HUDEP-2 (cell line): ENCODE measurements around the gene NDUFV1.
"Not testable (repeated sequence)": the region's sequence is repeated elsewhere in the genome, so short reads cannot be mapped to it uniquely, and the experiment has no call there.

Source experiments
- DNase-seq, 76 experiments: peaks; one replicate each; lab custom pipeline; 2025; ENCODE audit not compliant: unreplicated experiment in 76 of 76; lab: John Stamatoyannopoulos, UW

NDUFV1 gene

DNA sequence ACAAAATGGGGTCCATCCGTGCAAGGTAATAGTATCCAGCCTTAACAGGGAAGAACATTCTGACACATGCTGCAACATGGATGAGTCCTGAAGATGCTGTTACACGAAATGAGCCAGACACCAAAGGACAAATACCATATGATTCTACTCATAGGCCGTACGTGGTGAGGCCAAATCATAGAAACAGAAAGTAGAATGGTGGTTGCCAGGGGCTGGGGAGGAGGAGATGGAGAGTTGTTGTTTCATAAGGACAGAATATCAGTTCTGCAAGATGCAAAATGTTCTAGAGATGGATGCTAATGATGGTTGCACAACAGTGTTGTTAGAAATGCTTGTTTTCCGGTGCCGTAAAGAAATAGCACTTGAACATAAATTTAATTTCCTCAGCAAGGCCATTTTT is 30.2 kb downstream of the NDUFV1 start:
- DNase-seq: no peak

DNA sequence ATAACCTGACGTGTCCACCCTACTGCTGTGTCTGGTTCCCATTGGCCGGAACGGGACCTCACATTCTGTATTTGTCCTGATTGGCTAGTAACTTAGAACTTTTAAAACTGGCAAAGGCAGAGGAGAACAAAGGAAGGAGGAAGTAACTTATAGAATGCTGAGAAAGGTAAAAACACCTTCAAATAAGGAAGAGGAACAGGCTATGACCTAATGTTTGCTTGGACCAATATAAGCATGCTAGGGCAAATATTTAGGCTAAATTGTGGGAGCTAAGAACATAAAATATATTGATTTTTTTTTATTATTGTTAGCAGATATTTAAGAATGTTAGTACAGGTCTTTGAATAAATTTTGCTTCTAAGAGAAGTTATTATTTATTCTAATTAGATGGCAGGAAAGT is 30.7 kb downstream of the NDUFV1 start:
- not testable (repeated sequence) for DNase-seq

DNA sequence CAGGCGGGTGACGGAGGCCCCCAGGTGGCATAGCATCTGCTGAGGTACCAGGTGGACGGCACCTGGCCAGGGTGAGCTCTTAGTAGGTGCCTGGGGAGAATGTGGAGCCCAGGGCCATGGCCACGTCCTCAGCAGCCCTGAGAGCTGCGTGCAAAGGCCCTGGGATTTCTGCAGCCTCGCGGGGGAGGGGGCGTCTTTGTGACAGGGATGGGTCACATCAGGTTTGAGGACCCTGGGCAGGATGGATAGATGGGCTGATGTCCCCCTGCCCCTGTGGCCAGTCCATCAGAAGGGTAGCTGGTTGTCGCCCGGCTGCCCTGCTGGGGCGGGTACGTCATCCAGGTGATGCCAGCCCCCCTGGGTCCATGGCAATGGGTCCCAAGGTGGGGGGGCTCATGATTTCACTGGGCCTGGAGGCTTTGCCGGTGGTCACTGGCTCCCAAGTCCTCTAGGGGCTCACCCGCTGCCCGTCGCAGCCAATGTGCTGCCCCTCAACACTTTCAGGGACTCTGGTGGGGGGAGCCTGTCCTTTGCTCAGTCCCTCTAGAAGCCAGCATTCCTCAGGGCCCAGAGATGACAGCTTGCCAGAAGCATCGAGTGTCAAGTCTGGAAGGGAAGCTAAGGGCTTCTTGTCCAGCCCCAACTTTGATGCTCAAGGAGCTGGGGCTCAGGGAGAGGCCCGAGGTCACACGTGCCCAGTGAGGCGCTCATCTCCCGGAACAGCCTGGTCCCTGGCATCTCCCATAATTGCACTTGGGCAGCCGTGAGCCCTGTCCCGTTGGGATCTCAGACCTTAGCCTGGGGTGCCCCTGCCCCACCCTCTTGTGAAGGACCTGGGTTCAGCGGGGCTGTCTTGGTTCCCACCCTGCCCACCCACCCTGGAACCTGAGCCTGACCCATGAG is 32.0 kb downstream of the NDUFV1 start:
- DNase-seq: no peak

DNA sequence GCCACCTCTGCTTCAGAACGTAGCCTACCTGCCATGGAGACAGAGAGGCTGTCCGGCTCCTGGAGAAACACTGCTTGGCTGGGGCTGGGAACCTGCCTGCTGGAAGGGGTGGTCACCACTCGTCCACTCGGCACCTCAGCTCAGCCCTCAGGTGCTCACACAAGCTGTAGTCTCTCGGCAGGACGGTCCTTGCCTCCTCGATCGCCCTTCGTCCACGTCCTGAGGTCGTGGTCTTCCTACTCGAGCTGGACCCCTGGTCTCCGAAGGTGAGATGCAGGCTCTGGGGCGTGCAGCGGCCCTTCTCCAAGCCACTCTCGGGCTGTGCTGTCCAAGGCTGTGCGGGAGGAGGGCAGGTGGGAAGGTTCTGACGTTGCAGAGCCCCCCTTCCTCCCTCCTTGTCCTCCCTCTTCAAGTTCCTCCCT is 32.7 kb downstream of the NDUFV1 start, which contains the start of gene TBX10:
Gene TBX10, minus strand, starts transcription at position 326 of the 422 bp plus-strand sequence. Its CDS starts 291 bp downstream, at position 35.
- no peak for DNase-seq

DNA sequence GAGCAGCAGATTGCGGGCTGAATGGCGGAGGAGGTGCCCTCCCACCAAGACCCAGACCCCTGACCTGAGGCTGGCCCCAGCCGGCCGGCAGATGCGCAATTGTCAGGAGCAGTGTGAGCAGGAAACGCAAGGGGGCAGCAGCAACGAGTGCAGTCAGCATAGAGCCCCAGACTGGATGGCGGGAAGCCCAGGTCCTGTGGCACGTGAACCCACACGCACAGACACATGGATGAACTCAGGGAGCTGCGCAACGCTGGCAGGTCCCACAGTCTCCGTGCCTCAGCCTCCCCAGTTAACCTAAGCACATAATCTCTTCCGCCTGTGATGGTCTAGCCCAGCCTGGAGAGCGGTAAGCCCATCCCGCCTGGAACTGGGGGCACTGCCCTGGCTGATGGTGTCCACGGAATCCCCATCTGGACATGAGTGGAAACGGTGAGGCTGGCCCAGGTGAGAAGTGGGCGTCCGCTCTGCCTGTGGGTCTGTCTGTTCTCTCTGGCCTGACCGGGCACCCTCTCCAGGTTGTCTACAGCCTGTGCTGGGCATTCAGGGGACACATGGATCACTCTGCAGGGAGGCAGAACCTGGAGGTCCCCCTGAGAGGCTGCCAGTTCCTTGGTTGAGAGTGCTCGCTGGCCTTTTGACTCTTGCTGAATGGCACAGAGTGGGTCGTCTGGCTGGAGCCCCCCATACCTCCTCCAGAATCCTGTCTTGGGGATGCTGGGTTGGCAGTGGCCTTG is 33.5 kb downstream of the NDUFV1 start:
- peak in 47 of 76 experiments; percentile 5 to 72 (median 35) for DNase-seq

DNA sequence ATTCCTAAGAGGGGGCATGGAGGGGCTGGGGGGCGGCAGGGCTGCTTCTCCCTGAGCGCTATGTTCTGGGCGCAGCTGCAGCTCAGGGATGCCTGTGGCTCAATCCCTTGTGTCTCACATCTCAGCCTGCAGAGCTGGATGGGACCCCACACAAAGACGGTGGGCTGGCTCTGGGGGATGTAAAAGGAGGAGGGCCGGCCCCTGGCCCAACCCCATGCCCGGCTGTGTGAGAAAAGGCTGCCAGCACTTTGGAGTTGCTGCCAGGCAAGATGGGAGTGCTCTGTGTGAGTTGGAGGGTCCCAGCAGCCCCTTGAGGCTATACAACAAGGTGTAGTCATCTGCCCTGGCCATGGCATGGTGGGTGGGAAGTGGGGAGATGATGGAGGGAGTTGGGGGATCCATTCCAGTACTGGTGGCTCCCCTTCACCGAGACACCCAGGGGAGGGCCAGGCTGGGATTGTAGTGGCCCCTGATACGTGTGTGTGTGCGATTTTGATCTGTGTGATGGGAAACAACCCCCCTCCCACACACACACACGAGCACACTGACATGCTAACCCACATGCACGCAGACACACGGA is 34.1 kb downstream of the NDUFV1 start:
- DNase-seq: no peak

DNA sequence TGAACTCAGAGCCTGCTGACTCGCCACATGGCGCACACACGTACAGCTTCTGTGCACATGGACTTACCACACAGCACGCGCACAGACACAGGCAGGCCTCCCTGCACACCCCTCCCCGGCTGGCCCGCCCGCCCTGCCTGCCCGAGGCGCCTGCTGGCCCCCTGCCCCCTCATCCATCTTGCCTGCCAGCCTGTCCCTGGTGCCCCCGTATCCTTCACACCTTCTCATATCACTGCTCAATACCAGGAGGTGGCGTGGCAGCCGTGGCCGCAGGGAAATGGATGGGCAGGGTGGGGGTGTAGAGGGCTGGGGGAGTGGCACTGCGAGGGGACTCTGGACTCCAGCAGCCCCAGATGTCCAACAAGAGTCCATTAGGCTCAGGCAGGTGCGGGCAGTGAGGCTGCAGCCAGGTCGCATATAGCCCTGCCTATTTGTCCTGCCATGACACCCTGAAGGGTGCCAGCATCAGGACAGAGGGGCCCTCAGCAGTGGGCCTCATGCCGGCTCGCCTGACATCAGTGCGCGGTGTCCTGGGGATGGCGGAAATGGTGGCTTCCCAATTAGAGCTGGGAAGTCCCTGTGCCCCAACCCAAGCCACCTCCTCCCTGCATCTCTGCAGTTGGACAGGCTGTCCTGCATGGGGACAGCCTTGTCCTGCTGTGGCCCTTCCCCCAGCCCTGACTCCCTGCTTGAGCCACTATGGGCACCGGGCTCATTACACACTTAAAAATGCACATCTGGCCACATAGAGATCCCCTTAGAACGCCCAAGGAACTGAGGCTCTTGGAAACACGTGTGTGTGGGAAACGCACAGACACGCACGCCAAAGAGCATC is 34.8 kb downstream of the NDUFV1 start:
- DNase-seq: no peak

DNA sequence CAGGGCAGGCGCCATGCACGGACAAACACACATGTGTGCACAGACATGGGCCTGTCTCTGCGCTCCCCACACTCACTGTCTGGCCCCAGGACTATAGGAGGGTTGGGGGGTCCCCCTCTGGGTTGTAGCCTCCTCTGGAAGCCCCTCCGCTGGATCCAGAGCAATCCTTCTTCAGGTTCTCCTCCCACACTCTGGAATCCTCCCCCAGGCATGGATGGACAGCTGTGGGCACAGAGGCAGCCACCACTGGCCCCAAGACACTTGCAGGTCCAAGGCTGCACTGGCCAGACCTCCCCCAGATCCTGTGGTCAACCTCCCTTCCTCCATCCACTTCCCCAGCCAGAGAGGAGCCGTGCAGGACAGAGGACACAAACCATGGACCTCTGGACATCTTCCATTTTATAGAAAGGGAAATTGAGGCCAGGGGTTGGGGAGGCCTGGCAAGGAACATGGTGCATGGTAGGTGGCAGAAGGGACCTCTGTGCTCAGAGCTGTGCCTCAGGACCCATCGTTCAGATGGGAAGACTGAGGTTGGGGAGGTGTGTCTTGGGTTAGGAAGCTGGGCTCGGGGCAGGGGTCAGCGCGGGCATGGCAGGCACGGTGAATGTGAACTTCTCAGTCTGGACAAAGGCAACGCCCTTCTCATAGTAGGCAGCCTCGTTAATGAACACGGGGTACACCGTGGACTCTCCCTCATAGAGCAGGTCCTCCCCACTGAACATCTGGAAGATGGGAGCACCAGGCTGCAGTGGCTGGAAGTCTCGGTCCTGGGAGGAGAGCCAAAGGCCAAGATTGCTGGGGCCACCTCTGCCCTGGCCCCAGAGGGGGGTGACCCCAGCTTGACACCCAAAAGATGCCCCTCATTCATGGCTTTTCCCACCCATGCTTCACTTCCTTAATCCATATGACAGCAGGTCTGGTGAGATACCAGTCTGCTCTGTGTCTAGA is 35.7 kb downstream of the NDUFV1 start:
- DNase-seq: no peak

DNA sequence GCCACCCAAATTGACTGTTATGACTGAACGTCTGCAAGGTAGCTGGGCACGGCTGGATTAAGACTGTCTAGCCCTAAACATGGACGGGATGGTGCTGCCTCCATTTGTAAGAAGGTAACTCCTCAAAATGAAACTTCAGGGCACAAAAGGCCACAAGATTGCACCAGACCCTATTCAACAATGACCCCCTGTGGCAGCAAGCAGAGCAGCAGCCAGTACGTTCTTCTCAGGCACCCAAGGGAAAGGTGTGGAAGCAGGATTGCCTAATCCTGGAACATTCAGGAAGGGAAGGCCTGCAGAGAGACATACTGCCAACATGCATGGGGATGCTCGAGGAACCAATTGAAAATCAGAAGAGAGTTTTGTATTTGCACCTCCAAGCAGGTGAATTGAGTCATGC is 37.3 kb downstream of the NDUFV1 start:
- peak in 2 of 76 experiments; percentile 6 to 10 for DNase-seq

DNA sequence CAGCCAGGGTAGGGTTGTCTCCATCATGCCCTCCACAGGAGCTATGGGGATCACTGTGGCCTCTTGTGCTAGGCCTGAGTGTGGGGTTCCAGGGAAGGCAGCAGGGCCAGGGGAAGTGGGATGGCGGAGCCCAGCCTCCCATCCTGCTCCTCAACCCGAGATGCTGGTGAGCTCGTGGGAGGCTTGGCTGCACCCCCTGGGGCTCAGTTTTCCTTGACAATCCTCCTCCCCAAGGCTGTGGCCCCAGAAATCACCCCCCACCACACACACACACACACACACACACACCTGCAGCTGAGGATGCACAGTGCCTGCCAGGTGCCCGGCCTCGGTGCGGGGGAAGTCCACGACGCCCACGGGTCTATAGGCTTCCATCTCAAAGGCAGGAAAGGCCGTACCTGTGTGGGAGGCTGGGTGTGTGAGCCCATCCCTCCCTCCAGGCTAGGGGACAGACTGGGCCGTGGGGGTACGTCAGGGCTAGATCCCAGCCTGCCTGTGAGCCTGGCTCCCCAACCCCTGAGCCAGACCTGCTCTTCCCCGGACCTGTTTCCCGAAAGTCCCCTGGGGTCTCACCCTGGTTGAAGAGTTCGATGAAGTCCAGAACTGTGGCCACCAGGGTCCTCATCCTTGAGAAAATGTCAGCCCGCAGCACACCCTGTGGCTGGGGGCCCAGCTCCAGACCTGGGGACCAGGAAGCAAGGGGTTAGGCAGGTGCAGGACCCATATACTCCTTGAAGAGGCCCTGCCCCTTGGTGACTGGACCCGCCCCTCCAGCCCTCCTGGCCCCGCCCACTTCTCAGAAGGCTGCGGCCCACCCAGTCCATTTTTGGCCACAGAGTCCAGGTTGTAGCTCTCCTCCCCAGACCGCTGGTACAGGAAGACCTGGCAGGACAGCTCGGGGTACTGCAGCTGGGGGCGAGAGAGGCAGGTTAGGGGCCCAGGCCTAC is 38.0 kb downstream of the NDUFV1 start:
- DNase-seq: no peak

DNA sequence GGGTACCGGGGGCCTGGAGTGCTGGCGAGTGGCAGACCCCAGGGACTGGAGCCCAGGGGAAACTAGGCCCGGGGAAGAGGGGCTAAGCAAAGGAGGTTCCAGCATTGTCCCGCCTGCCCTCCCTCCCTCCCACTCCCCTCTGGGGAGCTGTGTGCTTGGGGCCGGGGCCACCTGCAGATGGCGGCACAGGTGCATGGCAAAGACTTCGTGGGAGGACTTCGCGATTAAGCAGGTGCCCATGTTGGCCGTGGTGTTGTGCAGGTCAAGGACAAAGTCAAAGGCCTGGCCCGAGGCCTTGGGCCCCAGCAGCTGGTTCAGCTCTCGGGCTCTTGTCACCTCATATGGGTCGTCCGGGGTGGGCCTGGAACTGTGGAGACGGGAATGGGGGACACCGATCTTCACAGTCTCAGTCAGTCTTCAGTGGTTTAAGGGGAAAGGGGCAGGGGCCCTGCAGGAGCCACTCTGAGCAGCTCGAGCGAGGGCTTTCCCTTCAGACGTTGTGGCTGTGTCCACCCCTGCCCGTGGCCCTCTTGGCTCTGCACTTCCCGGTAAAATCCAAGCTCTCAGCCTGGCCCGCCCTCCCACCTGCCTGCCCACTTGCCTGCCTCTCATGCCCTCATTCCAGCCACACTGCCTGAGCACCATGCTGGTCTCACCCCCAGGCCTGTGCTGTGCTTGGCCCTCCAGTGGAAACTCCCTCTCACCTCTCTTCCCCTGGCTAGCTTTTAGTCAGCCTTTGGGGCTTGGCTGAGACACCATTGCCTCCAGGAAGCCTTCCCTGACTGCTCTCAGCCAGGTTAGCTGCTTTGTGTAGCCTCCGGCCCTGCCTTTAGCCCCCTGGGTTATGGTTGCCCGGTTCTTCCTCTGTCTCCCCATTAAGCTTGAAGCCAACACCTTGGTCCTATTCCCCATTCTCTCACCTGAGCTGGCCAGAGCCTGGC is 39.1 kb downstream of the NDUFV1 start:
- DNase-seq: no peak

DNA sequence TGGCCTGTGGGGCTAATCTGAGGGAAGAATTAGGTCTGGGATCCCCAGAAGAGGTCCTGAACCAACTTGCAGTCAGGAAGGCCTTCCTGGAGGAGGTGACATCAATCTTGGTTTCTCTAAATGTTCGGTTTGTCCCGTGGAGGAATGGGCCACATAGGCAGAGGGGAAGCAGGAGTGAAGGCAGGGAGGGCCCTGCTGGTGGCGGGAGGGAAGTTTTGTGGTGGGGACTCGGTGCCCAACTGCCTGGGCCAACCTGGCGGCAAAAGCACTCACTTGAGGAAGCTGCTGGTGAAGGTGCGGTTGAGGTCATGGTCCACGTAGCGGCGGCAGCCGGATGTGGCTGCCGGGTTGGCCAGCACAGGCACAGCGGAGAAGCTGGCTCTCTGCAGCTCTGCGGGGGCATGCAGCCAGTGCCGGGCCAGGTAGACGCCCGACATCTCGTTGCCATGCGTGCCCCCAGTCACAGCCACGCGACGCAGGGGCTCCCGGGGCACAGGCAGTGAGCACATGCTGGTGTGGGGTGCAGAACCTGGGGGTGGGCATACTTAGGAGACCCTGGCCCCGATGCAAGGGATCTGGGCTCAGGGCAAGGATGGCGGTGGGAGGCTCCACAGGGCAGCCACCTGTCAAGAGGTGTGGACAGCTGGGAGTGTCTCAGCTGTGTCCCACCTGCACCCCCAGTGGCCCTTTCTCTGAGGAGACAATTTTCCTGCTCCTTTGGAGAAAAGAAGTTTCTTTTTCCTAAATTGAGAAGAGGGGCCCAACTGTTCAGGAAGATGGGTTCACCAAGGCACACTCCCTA is 40.0 kb downstream of the NDUFV1 start:
- DNase-seq: no peak

DNA sequence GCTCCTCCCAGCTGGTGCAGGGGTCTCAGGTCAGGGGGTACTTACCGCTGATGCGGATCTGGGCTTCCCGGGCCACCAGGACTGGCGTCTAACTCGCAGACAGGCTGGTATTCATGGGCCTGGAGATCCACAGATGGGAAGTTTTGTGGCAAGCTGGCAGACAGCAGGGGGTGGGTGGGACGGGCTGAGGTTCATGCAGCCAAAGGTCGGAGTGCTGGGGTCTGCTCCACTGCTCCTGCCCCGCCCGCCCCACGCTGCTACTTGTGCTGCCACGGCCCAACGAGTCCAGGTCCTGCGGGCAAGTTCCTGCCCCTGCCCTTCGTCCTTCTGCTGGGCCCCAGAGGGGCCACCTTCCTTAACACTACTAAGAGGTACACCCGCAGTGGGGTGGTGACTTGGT is 40.7 kb downstream of the NDUFV1 start:
- DNase-seq: no peak

DNA sequence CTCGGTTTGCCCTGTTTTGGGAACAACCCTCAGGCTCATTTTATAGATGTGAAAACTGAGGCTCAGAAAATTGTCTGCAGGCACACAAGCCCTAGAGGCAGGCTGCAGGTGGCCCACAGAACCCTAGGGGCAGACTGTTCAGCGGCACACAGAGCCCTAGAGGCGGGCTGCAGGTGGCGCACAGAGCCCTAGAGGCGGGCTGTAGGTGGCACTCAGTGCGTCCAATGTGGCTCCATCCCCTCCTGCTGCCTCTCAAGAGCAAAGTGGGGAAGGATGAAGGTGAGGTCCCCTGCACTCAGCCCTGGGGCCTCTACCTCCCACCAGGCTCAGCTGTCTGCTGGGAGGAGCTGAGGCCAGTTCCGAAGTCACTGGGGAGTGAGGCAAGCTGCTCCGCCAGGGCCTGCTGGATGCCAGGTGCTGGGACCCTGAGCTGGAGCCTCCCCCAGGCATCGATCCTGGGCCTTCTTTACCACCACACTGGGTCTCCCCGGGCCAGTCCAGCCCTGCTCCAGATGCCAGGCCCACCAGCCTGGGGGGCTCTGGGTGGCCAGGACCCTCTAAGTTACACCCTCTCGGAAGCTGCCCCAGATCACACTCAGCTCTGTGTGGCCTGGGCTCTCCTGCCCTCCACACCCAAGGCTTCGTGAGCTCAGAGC is 41.5 kb downstream of the NDUFV1 start:
- DNase-seq: peak in 49 of 76 experiments; percentile 6 to 66 (median 26)

DNA sequence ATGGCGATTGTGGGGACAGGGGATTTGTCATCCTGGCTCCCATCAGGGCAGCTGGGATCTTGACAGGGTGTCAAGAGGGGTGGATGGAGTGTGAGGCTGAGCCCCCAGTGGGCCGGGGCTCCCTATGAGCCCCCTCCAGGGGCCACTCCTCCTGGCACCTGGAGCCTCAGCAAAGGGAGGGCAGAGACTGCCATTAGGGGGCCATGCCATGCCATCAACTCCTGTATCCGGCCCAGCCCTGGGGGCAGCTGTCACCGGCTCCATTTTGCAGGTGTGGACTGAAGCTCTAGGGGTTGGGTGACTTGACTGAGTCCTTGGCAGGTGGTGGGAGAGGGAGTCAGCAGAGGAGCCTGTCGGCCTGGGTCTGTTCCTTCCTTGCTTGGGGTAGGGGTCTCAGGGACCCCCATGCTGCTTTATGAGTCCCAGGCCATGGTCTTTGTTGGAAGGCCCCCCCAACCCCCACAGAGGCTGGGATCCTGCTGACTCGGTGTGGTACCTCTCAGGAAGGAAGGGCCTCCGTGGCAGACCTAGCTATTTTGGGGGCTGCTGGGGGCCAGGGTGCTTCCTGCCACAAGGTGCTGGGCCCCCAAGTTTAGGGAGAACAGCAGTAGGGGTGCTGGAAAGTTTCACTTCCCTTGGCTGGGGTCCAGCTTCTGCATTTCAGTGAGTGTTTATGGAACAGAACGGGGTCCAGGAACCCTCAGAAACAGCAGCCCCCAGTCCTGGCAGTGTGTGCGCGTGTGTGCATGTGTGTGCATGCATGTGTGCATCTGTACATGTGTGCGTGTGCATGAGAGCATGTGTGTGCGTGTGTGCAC is 42.3 kb downstream of the NDUFV1 start:
- DNase-seq: no peak
